NCI-H2029 treated with DMSO at 0.1 percent for 48 hours (cell line): ENCODE measurements around the gene MED8.
A peak's percentile ranks its signal among the peaks of the same experiment; 100 is the strongest.

Experiments used
- DNase-seq: peaks from one replicate; lab custom pipeline; 2025; lab: John Stamatoyannopoulos, UW

Gene MED8

DNA sequence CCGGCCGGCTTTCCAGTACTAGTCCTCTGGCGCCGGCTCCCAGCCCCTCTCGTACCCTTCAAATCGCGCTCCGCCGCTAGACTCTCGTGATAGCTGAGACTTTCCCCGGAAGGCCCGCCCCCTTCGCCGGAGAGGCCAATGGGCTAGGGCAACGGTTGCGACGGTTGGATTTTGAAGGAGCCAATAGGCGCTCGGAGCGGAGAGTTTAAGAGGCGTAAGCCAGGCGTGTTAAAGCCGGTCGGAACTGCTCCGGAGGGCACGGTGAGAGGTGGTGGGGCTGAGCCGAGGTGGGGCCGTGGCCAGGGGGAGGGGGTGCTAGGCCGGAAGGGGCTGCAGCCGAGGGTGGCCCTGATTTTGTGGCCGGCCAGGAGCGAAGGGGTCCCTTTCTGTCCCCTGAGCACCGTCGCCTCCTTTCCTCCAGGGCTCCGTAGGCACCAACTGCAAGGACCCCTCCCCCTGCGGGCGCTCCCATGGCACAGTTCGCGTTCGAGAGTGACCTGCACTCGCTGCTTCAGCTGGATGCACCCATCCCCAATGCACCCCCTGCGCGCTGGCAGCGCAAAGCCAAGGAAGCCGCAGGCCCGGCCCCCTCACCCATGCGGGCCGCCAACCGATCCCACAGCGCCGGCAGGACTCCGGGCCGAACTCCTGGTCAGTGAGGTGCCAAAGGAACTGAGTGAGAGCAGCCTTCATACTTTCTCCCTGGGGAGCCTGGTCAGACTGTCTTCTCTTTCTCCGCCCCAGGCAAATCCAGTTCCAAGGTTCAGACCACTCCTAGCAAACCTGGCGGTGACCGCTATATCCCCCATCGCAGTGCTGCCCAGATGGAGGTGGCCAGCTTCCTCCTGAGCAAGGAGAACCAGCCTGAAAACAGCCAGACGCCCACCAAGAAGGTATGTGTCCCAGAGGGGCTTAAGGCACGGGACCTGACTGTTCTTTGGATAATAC, 30.6 kb downstream of the MED8 start, which contains the start of gene CDC20:
Gene CDC20 (plus strand): TSS at position 236 of the 948 bp plus-strand sequence. CDS start 235 bp downstream, at position 471.
- peak; percentile 99 for DNase-seq

DNA sequence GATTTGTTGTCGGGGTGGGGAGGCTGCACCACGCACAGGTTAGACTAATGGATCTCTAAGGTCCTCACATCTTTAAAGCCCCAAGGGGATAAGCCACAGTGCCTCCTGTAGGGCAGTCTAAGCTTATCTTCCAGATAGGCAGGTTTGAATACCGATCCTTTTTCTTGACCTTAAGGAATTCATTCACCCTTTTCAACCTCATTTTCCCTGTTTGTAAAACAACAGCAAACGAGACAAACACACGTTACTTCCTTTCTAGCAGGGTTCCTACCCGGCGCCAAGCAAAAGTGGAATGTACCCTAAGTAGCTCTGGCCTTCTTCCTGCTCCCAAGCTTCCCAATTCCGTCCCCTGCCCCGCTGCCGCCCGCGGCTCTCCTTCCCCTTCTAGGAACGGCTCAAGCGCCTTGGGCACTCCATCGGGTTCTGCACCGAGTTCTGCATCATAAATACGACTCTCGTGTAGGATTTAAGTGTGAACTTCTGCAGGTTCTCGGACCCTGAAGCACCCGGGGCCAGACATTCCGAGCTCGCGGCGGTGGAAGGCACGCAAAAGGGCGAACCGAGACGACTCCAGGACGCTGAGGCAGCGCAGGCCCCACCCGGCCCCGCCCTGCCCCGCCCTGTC, 31.4 kb downstream of the MED8 start:
- DNase-seq, result peak; percentile 60

DNA sequence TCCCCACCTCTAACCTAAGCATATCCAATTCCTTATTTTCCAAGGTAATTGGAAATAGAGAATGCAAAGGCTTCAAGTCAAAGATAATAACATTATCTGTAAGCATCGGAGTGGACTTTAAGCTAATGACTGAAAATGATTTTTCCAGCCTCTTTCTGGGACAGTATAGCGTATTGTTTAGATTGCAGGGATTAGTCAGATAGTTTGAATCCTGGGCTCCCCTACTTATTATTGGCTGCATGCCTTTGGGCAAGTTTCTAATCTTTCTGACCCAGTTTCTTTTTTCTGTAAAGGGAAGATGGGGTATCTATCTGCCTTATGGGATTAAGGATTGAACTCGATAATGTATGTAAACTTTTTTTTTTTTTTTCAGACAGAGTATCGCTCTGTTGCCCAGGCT, 32.3 kb downstream of the MED8 start:
- no peak for DNase-seq

DNA sequence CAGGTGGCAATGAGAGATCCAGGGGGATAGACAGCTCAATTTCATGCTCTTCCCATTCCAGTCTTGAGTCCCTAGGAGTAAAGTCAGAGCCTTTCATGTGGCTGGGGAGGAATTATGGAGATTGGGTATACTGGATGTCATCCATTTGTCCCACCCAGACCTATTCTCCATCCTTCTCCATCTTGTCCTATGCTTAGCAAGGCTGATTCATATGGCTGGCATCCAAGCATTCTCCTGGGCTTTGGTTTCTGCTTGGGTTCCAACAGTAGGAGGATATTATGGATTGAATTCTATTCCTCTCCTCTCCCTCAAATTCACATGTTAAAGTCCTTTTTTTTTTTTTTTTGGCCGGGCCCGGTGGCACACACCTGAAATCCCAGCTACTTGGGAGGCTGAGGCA, 34.7 kb downstream of the MED8 start:
- DNase-seq, result no peak

DNA sequence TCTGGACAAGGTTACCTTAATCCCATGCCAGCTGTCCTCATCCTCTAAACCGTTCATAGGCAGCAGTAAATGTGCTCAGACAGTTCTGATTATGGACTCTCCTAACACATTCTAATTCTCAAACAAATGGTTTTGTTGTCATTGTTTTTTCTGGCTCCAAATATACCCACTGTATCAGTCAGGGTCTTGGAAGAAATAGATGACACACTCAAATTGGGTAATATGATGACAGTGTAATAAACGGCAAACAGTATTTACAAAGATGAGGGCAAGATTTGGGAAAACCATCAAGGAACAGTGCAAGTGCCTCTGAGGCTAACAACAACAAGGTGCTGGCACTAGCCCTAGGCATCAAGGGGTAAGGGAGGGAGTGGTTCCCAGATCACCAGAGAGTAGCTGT, 35.1 kb downstream of the MED8 start:
- no peak for DNase-seq

DNA sequence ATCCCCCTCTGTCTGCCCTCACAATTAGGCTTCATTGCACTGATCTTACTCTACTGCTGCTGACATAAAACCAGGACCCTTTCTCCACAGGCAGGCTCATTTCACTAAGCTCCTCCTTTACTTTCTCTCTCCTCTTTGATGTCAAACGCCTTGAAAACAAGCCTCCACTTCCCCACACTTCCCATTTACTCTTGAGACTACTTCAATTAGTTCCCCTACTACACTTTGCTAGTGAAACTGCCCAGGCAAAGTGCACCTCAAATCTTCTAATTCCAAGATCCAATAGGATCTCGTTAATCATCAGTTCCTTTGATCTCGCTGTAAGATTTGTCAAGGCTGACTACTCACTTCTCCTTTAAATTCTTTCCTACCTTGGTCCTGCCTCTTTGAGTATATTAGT, 36.7 kb downstream of the MED8 start:
- no peak for DNase-seq

DNA sequence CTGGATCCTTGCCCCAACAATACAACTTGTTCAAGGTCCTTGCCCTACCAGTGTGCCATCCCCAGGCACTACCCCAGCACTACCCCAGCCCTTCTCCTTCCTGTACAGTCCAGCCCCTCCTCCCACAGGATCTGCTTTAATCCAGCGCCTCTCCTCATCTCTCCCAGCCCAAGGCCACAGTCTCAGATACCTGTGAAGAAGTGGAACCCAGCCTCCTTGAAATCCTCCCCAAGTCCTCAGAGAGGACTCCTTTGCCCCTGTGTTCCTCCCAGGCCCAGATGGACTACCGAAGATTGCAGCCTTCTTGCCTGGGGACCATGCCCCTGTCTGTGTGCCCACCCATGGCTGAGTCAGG, 37.3 kb downstream of the MED8 start:
- no peak for DNase-seq

DNA sequence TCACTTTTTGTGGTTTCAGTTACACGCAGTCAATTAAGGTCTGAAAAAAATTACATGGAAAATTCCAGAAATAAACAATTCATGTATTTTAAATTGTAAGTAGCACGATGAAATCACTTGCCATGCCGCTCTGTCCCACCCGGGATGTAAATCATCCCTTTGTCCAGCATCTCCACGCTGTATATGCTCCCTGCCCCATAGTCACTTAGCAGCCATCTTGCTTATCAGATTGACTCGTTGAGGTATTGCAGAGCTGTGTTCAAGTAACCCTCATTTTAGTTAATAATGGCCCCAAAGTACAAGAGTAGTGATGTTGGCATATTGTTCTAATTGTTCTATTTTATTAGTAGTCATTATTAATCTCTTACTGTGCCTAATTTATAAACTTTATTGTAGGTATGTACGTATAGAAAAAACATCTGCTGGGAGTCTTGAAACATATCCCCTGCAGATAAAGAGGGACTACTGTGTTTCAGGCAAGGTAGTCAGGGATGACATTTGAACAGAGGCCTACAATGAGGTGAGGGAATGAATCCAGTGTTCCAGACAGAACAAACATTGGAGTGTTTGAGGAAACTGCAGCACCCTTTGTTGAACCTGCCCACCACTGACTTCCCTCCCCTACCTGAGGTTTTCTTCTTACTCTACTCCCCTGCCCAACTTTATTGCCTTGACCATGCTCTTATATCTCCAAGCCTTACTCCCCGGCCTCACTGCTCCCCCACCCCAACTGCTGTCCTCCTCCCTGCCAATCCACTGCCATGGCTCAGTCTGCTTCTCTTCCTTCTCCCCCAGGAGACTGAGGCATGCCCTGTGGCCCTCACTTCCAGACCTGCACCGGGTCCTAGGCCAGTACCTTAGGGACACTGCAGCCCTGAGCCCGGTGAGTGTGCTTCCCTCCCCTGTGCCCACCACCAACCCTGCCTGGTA, 37.9 kb downstream of the MED8 start:
- DNase-seq, result no peak

DNA sequence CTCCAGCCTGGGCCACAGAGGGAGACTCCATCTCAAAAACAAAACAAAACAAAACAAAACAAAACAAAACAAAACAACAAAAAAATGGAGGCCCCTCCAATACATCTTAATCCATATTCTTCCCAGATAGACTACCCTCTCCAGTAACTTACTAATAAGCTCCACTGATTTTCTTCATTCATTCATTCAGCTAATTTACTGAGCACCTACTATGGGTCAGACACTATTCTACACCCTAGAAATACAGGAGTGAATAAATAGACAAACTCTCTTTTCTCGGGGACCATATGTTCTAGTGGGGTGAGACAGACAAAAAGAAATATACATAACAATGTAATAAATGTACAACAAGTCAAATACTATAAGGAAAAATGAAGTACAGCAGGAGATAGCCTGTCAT, 38.6 kb downstream of the MED8 start:
- DNase-seq, result no peak

DNA sequence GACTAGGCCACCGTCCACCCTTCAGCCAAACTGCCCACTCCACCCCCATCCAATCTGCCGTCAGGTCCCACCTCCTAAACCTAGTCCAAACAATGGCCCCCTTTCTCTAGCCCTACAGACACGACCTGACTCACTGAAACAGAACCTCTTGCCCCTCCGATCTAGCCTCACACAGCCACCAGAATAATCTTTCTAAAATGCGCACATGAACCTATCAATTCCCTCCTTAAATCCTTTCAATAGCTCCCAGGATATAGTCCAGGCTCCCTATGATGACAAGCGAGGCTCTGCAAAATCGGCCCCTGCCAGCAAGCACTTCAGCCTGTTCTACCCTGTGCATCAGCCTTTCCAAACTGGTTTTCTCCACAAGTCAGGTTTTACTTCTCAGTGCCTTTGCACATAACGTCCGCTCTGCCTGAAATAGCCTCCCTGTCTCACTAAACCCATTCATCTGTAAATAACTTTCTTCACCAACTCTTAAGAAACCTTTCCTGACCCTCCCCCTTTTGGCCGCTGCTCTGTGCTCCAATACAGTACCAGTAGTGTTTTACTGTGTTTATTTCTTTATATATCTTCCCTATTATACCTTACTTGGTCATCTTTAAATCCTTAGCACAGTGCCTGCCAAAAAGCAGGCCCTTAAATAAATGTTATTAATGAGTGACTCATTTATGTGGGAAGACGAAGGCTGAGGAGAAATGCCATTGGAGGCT, 39.9 kb downstream of the MED8 start:
- DNase-seq, result no peak

DNA sequence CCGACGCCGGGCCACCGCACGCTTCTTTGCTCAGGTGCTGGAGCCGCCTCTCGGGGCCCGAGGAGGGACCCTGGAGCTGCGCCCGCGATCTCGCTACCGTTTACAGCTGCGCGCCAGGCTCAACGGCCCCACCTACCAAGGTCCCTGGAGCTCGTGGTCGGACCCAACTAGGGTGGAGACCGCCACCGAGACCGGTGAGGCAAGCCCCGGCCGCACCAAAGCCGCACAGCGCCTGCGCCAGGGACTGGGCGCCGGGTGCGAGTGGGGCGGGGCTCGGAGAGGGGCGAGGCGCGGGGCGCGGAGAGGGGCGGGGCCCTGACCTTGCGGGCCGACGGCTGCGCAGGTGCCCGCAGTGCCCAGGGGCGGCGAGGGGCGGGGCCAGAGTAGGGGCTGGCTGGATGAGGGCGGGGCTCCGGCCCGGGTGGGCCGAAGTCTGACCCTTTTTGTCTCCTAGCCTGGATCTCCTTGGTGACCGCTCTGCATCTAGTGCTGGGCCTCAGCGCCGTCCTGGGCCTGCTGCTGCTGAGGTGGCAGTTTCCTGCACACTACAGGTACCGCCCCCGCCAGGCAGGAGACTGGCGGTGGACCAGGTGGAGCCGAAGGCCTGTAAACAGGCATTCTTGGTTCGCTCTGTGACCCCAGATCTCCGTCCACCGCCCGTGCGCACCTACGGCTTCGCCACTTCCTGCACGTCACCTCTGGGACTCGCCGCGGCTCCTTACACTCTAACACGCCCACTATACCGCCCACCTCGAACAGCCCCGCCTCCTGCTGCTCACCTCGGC, 40.6 kb downstream of the MED8 start:
- DNase-seq, result peak; percentile 95

DNA sequence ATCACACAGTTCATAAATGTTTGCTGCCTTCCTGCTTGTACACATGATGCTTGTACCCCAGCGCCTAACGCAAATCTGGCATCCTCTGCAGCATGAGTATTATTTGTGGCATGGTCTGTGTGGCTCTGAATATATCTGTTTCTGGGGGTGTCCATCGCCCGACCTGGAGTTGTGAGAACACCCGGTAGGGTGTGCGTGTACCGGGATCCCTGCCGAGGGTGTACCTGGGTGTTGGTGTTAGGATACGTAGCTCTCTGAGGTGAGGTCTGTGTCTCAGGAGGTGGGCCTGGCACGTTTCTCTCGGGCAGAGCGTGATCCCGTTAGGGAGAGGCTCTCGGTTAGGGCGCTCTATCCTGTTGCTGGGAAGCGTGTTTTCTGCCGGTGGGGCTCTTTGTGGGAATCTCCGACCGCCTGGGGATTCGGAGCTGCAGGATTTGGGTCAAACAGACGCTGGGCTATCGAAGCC, 41.2 kb downstream of the MED8 start:
- DNase-seq, result peak; percentile 69

DNA sequence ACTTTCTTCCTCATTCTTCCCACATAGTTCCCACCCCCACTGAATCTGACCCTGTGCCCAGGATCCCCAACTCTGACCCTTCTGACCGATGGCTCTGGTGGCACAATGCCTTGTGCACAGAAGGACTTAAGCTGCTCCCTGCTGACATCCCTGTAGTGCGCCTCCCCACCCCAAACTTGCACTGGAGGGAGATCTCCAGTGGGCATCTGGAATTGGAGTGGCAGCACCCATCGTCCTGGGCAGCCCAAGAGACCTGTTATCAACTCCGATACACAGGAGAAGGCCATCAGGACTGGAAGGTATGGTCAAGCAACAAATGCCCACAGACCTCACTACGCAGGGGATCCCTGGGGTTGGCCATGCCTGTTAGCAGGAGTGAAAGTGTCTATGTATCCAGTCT, 43.0 kb downstream of the MED8 start:
- DNase-seq, result no peak

DNA sequence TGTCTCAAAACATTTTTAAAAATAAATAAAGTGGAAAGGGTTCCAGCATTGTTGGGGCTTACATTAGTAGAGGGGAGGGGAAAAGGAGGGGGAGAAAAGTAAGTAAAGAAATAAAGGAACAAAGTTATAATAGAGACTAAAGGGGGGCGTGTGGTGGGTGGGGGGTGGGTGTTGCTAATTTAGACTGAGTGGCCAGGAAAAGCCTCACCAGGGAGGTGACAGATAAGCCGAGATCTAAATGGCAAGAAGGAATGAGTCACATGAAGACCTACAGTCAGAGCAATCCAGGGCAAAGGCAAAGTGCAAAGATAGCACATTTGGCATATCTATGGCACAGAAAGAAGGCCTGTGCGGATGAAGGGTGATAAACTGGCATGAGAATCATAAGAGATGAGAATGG, 44.5 kb downstream of the MED8 start:
- no peak for DNase-seq

DNA sequence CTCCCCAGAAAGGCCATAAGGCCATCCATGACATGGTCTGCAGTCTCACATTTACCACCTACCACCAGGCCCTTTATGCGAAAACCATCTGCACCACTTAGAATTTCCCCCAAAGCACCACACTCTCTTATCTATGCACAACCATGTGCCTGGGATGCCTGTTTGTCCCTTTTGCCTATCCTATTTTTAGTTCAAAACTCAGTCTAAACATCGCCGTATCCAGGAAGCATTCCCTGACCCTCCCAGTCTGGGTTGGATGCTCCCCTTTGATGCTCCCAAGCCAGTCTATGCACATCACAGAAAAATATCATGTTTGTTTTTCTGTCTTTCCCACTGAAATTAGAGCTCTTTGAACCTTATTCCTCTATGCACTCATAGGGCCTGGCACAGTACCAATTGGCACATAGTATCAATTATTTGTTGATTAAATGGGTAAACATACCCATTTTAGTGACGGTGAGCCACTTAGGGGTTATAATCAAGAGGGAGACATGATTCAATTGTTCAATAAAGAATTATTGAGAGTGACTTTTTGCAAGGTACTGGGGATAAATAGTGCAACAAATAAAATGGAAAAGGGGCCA, 45.2 kb downstream of the MED8 start:
- no peak for DNase-seq

DNA sequence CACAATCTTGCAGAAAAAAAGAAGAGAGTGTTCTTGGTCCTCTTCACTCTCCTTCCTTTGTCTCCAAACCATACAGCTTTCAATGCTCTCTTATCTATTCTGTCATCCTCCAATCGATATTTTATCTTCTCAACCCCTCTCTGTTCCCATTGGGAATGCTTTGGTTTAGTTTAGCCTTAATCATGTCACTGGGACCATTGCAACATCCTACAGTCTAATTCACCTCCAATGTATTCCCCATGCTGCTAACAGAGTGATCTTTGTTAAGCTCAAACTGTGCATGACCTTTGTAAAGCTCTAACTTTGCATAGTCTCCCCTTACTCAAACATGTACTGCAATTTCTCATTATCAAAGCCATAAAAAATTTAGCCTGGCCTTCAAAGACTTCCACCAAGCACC, 49.0 kb downstream of the MED8 start:
- DNase-seq, result no peak

DNA sequence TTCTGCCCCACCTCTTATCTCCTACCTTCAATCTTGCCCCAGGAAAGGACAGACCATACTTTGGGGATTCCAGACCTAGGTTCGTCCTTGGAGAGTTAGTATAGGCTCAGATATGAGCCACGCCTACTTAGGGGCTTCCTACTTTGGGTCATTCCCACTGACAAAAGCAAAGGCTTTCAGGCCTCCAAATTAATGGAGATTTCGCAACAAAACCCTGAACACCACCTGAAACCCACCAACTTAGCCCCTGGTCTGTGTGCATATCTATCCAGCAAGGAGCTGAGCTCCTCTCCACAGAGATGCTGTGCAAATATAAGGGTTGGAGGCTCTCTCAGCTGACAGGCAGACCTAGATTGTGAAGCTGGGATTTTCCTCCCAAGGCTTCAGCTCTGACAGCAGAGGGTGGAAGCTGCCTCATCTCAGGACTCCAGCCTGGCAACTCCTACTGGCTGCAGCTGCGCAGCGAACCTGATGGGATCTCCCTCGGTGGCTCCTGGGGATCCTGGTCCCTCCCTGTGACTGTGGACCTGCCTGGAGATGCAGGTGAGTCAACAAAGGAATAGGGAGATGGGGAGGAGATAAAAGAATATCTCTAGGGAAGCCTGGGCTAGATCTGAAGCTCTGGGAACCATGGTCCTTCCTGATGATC, 49.9 kb downstream of the MED8 start:
- no peak for DNase-seq

DNA sequence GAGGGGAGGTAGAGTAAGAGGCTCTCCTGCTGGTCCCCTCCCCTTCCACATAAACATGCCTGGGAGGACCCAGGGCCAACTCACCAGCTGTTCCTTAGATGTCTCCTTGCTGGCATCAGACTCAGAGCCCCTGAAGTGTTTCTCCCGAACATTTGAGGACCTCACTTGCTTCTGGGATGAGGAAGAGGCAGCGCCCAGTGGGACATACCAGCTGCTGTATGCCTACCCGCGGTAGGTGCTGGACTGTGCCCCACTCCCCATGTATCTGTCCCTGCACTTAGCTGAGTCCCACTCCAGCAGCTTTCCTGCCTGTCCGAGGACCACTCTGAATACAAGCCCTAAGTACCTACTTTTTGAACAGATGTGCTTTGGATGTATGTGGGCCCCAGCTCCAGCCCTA, 51.6 kb downstream of the MED8 start:
- DNase-seq, result no peak

DNA sequence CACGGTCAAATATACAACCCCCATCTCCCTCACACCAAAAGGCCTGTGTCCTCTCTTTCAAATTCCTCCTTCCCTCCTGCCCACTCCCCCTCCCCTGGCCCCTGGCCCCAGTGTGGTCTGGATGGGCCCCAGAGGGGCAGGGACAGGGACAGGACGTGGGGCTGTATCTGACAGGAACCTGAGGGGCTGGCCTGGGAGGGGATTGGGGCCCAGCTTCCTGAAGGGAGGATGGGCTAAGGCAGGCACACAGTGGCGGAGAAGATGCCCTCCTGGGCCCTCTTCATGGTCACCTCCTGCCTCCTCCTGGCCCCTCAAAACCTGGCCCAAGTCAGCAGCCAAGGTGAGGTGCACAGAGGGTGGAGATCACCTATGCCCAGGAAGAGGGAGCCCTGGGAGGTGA, 52.0 kb downstream of the MED8 start, which contains the start of gene MPL:
Gene MPL (plus strand): TSS at position 231 of the 400 bp plus-strand sequence. CDS start 31 bp downstream, at position 262.
- no peak for DNase-seq
